ENCODE measurements around the gene VPS9D1.

Gene VPS9D1

GRCh38 chr16:89732918-89733242, 12.2 kb upstream of the VPS9D1 start:
- DNase-seq (ENCODE audit: low spot score) = no peak

DNA sequence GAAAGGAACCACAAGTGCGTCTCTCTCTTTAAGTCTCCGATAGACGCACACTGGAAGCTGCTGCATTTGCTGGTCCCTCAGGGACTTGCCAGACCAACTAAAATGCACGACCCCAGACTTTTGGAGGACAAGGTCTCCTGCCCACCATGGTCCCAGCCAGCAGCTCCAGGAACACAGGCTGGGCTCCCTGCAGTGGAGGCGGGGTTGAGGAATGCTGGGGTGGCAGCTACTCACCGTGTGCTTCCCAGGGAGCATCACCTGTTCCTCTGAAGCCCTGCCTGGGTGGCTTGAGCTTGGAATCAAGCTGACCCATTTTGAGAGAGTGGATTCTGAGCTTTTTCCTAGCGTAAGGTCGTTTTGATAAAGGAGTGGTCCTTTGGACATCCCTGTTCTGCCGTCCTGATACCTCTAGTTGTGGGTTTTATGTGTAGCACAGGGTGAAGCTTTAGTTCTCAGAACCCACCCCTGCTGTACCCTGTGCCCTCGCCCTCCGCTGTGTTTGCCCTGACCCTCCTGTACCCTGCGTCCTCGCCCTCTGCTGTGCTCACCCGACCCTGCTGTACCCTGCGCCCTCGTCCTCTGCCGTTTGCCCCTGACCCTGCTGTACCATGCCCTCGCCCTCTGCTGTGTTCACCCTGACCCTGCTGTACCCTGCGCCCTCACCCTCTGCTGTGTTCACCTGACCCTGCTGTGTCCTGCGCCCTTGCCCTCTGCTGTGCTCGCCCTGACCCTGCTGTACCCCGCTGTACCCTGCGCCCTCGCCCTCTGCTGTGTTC, 11.6 kb upstream of the VPS9D1 start:
- no peak for DNase-seq (ENCODE audit: low spot score)

DNA sequence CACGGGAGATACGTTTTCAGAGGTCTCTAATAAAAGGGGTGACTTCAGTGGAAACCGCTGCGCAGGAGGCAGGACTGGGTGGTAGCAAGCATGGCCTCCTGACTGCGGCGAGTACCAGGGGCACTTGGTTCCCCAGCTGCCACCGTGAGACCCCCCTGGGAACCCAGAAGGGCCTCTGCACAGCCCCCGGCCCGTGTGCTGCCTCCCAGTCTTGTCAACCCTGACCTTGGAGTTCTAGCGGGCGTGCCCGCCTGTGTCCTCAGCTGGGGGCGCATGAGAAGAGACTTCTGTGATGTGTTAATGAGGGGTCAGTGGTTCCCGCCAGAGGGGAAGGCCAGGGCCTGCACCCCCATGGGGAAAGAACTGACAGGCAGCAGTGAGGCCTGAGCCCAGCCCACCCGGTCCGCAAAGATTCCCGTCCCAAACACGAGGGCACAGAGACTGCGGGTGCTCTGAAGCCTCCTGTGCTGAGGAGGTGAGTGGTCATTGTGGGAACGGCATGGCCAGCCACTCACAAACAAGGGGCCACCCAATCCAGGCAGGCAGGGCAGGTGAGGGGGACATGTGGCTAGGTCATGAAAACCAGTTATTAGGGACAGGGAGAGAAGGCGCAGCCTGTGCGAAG, 10.0 kb upstream of the VPS9D1 start:
- no peak for DNase-seq (ENCODE audit: low spot score)

DNA sequence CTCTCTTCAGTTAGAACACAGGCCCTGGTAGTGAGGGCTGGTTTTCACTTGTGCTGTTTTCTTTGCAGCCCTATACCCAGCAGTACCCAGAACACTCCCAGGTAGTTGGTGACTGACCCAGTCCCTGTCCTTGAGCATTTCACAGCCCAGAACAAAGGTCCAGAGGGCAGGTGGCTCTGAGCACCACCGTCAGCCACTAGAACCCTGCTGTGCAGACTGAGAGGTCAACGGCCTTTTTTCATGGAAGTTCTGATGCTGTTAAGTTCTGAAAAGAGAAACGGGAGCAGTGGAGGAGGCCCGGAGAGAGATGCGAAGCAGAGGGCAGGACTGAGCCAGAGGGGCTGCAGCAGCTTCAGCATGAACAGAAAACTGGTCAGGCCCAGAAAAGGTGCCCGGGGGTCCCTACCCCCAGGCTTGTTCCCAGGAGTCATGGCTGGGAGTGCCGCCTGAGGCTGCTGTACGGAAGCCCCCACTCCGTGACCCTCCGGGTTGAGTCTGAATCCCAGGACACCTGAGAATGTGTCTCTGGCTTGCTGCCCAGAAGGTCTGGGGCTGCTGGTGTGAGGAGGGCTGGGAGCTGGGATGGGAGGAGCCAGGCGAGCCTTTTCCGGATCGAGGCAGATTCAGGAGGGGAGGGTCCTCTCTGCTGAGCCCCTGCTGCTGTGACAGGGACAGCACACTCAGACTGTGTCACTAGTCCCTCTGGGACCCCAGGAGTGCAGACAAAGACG, 9.3 kb upstream of the VPS9D1 start:
- DNase-seq (ENCODE audit: low spot score) = no peak

DNA sequence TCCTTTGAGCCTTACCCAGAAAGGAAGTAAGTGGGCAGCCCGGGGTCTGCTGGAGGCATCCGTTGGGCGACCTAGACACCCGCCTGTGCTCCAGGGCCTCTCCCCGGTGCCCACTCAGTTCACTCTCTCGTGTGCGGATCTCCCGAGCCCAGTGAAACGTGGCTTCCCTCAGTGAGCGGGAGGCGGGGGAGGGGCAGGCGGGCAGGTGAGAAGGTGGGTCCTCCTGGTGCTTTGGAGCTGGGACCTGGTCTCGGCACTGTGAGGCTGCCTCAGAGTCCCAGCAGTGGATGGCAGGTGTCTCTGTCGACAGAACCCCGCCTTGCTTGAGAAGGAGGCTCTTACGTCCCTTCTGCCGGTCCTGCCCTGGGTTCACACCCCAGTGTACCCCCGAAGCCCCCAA, 8.6 kb upstream of the VPS9D1 start:
- DNase-seq (ENCODE audit: low spot score) = no peak

DNA sequence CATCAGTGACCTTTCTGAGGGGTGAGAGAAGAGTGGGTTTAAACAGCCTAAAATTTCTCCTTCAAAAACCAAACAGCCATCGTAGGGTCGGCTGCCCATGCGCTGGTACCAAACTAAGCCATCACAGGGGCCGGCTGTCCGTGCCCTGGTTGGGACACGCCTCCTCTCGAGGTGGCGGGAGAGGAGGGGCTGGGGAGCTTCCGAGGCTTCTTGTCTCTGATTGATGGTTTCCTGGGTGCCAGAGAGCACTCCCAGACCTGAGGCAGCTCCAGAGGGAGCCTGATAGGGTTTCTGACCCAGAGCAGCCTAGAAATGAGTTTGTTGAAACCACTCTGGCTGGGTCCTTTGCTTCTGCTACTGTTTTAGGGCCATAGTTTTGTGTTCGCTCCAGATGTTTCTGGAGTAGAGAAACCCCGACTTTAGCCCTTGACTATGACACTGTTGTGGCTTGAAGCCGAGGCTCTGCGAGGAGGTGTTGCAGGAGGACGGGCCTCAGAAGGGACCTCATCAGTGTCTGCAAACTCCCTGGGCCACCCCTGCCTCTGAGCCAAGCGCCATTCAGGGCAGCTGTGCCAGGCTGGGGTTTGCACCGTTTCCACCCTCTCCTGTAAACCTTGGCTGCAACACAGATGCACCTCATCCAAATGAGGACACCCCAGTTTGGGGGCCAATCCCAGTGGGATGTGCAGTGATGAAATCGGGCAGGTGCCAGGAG, 6.9 kb upstream of the VPS9D1 start:
- DNase-seq (ENCODE audit: low spot score) = no peak

- peak; percentile 23 for DNase-seq (ENCODE audit: low spot score)
These were observed 2.9 kb upstream of the VPS9D1 start for GRCh38 chr16:89723279-89724250.

DNA sequence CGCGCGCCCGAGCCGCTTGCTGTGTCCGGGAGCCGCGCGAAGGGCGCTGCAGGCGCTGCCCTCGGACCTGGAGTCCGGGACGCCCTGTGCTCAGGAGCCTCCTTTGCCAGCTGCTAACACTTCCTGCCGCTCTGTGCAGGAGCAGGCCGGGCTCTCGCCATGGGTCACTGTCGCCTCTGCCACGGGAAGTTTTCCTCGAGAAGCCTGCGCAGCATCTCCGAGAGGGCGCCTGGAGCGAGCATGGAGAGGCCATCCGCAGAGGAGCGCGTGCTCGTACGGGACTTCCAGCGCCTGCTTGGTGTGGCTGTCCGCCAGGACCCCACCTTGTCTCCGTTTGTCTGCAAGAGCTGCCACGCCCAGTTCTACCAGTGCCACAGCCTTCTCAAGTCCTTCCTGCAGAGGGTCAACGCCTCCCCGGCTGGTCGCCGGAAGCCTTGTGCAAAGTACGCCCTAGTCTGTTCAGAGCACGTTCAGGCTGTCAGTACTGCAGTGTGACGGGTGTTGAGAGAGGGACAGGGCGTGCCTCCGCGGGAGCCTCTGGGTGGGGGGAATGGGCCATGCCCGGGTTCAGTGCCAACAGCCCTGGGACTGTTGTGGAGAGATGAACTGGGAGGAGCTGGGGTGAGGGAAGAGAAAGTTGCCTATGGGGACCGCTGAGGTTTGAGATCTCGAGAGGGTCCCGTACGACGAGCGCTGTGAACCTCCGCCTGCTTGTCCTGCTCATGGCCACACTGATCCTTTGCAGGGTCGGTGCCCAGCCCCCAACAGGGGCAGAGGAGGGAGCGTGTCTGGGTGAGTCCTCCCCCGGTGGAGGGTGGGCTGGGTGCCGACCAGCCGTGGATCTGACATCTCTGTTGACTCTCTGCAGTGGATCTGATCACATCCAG, 1.9 kb upstream of the VPS9D1 start:
- DNase-seq (ENCODE audit: low spot score) = no peak

DNA sequence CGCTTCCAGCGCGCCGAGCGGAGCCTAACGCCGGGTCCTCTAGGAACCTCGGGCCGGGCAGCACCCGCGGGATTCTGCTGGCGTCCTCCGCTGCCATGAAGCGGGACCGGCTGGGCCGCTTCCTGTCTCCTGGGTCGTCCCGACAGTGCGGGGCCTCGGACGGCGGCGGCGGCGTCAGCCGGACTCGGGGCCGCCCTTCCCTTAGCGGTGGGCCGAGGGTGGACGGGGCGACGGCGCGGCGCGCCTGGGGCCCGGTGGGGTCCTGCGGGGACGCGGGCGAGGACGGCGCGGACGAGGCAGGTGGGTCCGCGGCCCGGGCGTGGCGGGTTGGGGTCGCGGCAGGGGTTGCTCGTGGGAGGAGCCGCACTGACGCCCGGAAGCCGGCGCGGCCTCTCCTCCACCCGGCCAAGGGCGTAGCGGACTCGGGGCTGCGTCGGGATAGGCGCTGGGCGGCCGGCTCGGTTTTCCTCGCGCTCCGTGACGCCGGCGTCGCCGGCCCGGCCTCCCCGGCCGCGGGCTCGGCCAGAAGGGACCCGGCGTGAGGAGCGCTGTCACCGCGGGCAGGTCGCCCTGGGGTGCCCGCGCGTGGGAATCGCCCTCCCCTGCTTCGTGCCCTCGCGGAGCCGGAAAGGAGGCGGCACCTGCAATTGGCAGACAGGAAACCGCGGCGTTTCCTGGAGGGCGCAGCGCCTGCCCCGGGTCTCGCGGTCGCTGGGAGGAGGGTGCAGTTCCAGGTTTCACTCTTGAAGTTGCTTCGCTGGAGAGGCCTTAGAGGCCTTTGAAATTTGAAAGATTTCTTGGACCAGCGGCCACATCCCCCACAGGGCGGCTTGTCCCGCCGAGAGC, 1.1 kb upstream of the VPS9D1 start:
- DNase-seq (ENCODE audit: low spot score) = no peak

GRCh38 chr16:89720551-89720812, 216 bp downstream of the VPS9D1 start:
- peak; percentile 30 for DNase-seq (ENCODE audit: low spot score)

DNA sequence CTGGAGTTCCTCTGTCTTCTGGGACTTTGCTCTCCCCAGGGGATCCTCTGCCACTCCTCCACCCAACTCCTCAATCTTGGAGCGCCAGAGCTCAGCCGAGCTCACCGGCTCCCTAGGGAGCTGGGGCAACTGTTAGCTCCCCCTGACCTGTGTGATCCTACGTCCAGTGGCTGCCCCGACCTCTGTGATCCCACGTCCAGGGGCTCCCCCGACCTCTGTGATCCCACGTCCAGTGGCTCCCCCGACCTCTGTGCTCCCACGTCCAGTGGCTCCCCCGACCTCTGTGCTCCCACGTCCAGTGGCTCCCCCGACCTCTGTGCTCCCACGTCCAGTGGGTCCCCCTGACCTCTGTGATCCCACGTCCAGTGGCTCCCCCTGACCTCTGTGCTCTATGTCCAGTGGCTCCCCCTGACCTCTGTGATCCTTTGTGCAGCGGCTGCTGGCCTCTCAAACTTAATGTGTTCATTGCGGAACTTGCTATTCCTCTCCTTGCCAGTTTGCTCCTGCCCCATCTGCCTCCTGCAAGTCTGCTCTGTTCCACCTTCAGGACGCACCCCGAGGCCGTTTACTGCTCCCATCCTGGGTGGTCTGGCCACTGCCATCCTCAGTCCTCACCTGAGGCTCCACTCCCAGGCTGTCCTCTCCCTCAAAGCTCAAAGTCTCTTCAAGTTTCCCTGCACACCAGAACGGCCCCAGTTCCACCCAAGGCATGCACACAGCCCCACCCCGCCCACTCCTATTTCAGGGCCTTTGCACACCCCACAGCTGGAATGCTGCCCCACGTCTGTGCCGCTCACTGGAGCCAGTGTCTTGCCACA, 2.8 kb downstream of the VPS9D1 start:
- DNase-seq (ENCODE audit: low spot score) = no peak

GRCh38 chr16:89716916-89717687, 3.6 kb downstream of the VPS9D1 start:
- no peak for DNase-seq (ENCODE audit: low spot score)

- DNase-seq (ENCODE audit: low spot score) = no peak
These were observed 4.2 kb downstream of the VPS9D1 start for GRCh38 chr16:89716493-89716892.

GRCh38 chr16:89712274-89712781, 8.4 kb downstream of the VPS9D1 start:
- DNase-seq (ENCODE audit: low spot score) = no peak

- DNase-seq (ENCODE audit: low spot score) = no peak
These were observed 9.0 kb downstream of the VPS9D1 start for GRCh38 chr16:89711601-89712273.

- DNase-seq (ENCODE audit: low spot score) = no peak
These were observed 9.8 kb downstream of the VPS9D1 start for GRCh38 chr16:89710709-89711564.

Data from cerebellar cortex (tissue), 1 donor.